HK-2 (cell line): ENCODE results near the gene OR2S2.
"Not testable (repeated sequence)": the region's sequence is repeated elsewhere in the genome, so short reads cannot be mapped to it uniquely, and the experiment has no call there.

Source experiments
- DNase-seq: peaks from one replicate; pipeline ENCODE4 v3.0.0-alpha.2; 2018; ENCODE audit not compliant: unreplicated experiment

The OR2S2 gene

DNA sequence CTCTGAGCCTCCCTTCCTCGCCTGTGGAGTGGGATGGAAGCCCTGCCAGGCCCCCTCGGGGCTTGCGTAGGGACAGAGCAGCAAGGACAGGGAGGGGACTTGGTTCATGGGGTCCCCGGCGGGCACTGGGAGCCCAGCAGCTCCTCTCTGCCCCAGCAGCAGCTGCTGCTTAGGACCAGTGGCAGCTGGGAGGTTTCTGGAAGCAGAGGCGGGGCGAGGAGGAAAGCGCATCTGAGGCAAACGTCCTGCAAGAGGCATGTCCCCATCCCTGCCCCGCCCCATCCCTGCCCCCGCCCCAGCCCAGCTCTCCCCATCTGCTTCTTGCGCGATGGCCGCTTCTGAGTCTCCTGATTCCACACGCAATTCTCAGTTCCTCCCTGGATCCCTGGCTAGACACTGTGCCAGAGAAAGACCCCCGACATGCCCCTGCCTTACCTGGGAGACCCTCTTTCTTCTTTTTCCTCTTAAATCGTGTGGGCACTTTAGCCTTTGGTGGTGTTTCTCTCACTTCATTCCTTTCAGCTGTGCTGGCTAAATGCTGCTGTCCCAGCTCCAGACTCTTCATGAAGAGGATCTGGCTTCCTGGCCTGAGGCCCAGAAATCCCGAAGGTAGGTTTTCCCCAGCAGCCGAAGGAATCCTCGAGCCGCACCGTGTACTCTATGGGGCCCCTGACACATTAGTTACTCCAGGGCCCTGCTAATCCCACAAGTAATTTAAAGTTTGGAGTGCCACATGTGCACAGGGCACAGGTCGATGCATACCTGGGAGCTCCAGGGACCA, 4.4 kb upstream of the OR2S2 start:
- DNase-seq, result no peak

- no peak for DNase-seq
Observed at GRCh38 chr9:35960039-35960655, 2.2 kb upstream of the OR2S2 start.

GRCh38 chr9:35956651-35957050, 1.3 kb downstream of the OR2S2 start:
- DNase-seq, result no peak

- DNase-seq, result peak; percentile 29
Observed at GRCh38 chr9:35954942-35955546, 2.9 kb downstream of the OR2S2 start.

DNA sequence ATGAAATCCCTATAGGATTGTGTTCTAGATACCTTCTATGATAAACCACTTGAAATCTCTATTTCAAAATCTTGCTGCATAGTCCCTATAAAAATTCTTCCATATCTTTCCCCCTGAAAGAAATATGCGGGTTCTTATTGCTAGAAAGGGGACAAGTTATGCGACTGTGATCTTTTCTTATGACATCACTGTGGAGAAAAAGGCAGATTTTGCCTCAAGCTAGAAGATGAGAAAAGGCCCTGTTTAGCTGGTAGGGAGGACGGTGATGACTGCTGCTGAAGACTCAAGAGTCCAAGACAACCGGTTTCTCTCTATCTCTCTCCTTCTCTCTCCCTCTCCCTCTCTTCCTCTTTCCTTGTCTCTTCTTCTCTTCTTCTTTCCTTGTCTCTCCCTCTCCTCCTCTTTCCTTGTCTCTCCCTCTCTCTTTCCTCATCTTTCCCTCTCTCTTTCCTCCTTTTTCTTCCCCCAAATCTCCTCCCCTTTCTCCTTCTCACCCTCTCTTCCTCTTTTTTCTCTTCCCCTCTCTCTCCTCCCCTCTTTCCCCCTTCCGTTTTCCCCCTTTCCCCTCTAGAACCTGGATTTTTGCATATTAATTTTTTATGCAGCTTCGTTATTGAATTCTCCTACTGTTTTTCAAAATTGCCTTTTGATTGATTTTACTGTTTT, 5.3 kb downstream of the OR2S2 start:
- no peak for DNase-seq

DNA sequence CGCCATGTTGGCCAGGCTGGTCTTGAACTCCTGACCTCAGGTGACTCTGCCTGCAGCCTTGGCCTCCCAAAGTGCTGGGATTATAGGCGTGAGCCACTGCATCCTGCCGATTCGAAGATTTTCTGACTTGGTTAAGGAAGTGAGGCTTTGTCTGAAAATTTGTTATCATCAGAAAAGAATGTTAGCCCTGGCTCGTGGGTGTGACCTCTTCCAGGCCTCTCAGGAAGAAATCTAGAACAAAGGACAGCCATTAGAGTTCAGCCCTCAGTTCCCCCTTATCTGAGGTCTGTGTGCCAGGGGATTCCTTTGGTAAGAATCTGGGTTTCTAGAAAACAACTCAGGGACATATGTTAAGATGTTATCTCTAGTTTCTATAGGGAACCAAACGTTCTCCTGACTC, 6.2 kb downstream of the OR2S2 start:
- DNase-seq, result no peak

- no peak for DNase-seq
Observed at GRCh38 chr9:35948901-35949318, 9.0 kb downstream of the OR2S2 start.

- no peak for DNase-seq
Observed at GRCh38 chr9:35948451-35948850, 9.5 kb downstream of the OR2S2 start.

DNA sequence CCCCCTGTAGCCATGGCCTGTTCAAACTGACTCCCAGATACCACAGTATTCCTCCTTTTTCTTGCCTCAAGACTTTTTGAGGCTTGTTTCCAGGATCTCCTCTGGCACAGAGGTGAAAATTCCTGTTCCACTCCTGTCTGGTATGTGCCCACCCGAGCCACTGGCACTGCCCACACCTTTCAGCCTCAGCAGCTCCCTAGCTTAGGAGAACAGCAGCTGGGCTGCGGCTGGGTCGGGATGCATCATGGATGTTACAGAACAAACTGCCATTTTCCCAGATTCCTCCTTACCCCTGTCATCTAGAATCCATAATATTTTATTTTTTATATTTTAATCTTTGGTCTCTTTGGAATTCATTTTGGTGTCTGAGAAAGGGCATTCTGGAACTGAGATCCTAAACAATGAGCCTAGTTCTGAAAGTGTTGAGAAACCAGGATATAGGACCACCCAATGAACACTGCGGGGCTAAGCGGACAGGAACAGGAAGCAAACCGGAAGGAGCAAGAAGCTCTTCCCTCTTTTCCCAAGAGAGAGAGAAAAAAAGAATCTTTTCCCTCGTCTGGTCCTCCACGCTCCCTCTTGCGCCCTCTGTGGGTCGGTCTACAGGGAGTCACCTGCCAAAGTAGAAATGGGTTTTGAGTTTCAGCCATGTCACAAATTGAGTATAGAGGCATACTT, 12.5 kb downstream of the OR2S2 start:
- DNase-seq, result peak; percentile 64

- no peak for DNase-seq
Observed at GRCh38 chr9:35944841-35945240, 13.1 kb downstream of the OR2S2 start.

GRCh38 chr9:35944173-35944572, 13.8 kb downstream of the OR2S2 start:
- no peak for DNase-seq

DNA sequence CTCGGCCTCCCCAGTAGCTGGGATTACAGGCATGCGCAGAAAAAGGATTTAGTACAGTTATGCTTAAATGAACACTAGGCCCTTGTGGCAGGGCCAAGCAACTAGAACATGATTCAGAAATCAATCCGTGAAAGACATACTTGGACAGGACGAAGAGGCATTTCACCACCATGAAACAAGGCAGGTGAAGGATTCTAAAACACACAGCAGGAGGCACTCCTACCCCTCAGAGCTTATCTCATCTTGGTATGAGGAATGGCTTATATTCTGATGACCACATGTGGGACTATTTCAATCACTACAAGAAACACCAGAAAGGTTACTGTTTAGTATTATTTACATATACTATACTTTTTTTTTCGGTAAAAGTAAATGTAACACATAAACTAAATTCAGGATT, 15.7 kb downstream of the OR2S2 start:
- DNase-seq, result no peak

DNA sequence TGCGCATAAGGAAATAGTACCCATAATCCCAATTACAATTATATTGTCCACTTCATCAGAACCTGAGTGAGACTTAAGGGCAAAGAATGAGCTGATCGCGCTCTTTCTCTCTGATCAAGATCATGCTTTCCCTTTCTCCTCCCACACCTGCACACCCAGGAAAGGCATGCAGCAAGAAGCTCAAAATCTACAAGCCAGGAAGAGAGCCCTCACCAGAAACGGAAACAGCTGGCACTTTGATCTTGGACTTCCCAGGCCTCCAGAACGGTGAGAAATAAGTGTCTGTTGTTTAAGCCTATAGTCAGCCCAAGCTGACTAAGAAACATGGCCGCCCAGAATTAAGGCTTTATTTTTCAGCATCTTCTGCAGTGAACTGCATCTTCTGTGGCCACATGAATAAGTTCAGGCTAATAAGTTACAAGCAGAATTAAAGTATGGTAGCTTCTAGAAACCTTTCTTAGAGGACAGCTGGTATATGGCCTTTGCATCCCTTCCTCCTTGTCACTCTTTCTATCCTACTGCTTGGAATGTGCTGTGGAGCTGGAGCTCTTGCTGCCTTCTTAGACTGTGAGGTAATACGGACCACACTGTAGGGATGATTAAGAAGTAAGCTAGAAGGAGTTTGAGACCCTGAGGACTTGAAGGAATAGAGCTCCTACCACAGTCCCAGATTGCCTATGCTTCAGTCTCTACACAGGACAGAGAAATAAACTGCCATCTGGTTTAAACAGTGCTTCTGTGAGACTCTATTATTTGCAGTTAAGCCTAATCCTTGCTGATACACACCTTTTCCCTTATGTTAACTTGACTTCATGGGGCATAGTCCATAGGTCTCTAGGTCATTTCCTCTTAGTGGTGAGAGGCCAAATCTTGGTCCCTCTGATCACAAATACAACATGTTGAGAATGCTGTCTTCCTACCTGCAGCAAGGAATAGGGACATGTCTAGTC, 17.2 kb downstream of the OR2S2 start:
- DNase-seq, result no peak

GRCh38 chr9:35939679-35940250, 18.2 kb downstream of the OR2S2 start:
- no peak for DNase-seq

- no peak for DNase-seq
Observed at GRCh38 chr9:35938474-35939356, 19.2 kb downstream of the OR2S2 start.

DNA sequence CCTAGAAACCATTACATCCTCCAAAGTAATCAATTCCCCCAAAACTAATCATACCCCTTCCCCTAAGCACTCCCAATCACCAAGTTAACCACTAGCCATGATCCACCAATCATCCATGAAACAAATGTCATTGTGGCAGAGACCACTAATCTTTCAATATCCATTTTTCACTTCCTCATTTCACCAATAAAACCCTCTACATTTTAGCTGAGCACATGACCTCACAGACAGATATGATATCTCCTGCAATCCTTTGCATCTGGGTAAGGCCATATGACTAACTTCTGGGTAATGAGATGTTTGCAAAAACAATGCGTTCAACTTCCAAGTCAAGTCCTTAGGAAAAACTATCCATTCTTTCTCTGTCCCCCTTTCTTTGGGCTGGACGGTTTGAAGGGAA, 20.7 kb downstream of the OR2S2 start:
- no peak for DNase-seq

DNA sequence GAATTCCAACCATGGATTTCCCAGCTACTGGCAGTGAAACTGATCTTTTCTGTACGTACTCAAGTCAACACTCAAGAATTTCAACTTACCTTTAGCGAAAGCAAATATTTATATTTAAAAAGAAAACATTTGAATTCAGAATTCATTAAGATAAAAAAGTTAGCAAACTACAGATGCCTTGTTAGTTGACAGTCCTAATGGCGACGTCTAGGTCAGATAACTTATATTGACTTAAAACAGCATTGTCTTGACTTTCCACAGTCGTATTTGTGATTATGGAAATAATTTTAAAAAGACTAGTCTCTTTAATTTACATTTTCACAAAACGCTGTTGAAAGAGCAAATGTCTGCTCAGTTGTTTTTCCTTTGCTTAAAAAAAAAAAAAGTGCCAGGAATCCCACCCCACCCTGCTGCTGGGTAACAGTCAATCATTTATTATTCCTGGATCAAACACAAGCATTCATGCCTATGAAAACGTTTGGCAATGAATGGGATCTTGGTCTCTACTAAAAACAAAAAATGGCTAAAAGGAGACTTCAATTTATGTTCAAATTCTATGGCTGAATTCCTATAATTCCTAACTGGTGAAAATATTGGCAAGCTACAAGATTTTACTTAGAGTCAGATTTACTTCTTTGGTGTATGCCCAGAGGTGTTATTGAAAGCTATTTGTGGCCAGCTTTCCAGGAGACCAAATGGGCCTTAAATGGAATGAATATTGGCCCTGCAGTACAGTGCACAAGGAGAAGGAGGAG, 22.0 kb downstream of the OR2S2 start:
- DNase-seq, result no peak

DNA sequence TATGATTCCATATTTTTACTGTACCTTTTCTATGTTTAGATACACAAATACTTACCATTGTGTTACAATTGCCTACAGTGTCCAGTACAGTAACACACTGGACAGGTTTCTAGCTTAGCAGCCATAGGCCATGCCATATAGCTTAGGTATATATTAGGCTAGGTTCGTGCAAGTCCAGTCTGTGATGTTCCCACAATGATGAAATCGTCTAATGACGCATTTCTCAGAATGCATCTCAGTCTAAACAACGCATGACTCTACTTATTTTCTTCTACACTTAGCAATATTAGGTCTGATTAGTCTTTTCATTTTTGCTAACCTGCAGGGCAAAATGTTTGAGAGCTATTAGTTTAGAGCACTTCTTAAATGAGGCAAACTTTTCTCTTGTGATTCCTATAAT, 22.7 kb downstream of the OR2S2 start:
- DNase-seq, result no peak

DNA sequence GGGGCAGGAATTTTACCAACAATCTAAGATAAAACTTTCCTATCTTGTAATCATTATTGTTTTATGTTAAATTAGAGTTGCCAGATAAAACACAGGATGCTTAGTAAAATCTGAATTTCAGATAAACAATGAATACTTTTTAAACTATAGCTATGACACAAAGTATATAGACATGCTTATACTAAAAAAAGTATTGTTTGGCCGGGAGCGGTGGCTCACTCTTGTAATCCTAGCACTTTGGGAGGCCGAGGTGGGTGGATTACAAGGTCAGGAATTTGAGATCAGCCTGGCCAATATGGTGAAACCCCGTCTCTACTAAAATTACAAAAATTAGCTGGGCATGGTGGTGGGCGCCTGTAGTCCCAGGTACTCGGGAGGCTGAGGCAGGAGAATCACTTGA, 23.9 kb downstream of the OR2S2 start:
- DNase-seq, result not testable (repeated sequence)
